HG03039 (cell line): ENCODE measurements around the gene TMC4.

Experiments used
- ATAC-seq: cut with Tn5 transposase; IDR thresholded peaks from one replicate; pipeline ENCODE4 v1.9.1; 2021; ENCODE audit warnings: mild to moderate bottlenecking, moderate library complexity; ENCODE audit not compliant: unreplicated experiment

The TMC4 gene

DNA sequence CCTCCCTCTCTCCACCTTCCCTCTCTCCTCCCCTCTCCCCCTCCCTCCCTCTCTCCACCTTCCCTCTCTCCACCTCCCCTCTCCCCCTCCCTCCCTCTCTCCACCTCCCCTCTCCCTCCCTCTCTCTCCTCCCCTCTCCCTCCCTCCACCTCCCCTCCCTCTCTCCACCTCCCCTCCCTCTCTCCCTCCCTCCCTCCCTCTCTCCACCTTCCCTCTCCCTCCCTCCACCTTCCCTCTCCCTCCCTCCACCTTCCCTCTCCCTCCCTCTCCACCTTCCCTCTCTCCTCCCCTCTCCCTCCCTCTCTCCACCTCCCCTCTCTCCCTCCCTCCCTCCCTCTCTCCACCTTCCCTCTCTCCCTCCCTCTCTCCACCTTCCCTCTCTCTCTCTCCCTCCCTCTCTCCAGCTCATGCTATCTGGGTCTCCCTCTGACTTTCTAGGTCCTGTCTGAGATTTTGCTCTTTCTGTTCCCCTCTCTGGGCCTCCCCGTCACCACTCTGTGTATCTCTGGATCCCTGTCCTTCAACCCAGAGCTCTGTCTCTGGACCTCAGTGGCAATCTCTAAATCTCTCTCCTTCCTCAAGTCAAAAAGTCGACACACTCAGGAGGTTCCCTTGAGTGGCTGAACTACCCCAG is 38.9 kb downstream of the TMC4 start:
- ATAC-seq: no peak

DNA sequence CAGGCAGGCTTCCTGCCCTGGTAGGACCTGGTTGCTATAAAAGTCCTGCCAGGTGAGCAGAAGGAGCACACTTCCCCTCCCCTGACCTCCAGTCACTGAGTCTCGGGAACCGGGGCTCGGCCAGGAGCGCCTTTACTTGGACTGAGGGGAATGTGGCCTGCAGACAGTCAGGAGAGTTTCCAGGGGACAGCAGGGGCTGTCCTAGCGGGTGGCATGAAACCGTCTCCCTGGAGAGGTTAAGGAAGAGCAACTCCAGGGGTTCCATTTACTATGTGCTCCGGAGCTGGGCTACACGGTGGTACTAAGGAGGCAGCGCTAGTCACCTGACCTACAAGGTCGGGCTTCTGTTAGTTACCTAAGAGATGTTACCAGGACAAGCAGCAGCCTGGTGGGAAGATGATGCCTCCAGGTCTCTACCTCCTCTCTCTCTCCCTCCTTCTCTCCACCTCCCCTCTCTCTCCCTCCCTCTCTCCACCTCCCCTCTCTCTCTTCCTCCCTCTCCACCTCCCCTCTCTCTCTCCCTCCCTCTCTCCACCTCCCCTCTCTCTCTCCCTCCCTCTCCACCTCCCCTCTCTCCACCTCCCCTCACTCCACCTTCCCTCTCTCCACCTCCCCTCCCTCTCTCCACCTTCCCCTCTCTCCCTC is 39.5 kb downstream of the TMC4 start:
- no peak for ATAC-seq

DNA sequence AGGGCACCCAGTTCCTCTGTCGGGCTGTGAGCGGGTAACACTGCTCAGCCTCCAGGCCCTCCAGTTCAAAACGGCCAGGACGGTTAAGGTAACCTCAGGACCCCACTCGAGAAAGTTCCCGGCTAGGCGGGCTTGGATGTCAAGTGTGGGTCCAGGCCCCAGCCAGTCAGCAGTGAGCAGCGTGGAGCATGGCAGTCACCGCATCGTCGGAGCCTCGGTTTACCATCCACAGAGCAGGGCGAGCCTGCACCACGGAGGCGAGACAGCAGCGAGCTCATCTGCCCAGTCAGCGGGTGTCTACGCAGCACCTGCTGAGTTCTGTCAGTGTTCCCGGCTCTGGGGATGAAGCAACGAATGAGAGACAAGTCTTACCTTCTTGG is 43.4 kb downstream of the TMC4 start:
- no peak for ATAC-seq

DNA sequence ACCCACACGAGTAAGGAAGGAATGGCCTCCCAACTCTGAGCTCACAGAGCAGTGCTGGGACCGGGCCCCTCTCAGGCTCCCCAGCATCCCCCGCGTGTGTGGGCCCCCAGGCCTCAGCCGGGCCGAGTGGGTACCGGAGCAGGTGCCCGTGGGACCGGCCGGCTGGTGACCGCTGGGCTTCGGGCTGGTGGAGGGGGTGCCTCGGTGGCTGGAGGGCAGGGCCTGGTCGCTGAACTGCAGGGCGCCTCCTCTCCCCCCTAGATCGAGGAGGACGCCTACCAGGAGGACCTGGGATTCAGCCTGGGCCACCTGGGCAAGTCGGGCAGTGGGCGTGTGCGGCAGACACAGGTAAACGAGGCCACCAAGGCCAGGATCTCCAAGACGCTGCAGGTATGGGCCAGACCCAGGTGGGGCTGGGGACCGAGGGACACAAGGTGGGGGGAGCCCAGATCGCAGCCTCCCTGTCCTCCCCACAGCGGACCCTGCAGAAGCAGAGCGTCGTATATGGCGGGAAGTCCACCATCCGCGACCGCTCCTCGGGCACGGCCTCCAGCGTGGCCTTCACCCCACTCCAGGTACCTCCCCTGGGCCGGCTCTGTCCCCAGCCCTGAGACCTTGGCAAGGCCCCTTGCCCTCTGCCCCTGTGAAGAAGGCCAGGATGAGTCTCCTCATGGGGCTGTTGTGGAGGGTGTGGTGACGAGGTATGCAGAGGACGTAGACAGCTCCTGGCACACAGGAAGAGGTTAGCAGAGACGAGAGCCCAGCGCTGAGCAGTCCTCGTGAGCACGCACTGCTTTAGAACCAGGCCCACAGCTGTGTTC is 44.0 kb downstream of the TMC4 start:
- ATAC-seq: no peak

DNA sequence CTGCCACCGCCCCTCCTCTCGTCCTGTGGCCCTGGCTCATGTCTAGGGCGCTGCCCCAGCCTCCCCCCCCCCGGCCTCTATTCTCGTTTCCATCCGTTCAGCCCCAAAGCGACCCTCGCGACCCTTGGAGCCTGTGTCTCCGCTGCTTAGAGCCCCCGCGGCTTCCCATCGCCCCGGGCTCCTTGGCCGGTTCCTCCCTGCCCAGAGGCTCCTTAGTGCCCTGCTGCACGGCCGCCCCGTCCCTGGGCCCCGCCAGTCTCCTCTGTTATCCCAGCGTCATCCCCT is 44.6 kb downstream of the TMC4 start:
- no peak for ATAC-seq

DNA sequence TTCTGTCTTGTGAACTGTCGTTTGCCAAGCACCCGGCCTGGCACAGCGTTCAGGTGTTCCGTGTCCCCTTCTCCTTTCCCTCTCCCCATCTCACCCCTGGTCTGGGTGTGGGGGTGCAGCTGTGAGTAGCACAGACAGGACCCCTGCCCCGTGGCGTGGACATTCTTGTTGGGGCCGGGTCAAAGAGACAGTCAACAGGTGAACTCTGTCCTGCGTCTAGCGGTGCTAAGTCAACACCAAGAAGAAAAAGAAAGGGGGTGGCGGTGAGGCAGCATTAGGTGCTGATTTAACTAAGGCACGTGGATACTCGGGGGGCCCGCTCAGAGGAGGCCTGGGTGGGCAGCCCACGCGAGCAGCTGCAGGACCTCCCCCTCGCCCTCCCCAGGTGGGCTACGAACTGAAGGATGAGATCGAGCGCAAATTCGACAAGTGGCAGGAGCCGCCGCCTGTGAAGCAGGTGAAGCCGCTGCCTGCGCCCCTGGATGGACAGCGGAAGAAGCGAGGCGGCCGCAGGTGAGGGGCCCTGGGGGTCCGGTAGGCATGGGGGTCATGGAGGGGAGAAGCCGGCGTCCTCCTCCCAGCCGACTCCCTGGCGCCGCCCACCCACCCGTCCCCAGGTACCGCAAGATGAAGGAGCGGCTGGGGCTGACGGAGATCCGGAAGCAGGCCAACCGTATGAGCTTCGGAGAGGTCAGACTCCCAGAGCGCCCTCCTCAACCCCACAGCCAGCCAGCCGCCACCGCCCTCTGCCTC is 45.1 kb downstream of the TMC4 start:
- no peak for ATAC-seq

DNA sequence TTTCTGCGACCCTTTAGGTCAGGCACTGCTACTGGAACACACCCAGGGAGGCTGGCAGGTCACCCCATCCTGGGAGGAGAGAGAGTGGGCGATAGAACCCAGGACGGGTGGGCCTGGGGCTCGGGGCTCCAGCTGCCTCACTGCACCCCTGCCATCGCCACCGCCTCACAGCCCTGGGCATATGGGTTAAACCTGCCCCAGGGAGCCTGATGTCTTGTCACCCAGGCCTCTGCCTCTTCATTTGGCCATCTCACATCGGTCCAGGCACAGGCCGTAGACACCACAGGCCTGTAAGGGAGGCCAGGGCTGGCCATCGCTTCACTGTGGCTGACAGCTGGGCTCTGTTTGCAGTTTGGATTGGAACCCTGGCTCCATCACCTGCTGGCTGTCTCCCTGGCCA is 47.2 kb downstream of the TMC4 start:
- no peak for ATAC-seq

DNA sequence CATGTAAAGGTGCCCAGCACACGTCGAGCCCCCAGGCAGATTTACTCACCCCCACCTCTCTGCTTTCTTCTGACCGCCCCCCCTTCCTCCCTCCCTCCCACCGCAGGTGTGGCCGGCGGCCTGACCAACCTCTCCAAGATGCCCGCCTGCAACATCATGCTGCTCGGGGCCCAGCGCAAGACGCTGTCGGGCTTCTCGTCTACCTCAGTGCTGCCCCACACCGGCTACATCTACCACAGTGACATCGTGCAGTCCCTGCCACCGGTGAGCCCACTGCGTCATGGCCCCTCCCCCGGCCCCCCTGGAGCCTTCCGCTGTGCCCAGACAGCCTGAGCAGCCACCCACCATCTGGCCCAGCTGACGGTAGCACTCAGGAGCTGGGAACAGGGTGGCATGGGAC is 48.6 kb downstream of the TMC4 start:
- no peak for ATAC-seq

DNA sequence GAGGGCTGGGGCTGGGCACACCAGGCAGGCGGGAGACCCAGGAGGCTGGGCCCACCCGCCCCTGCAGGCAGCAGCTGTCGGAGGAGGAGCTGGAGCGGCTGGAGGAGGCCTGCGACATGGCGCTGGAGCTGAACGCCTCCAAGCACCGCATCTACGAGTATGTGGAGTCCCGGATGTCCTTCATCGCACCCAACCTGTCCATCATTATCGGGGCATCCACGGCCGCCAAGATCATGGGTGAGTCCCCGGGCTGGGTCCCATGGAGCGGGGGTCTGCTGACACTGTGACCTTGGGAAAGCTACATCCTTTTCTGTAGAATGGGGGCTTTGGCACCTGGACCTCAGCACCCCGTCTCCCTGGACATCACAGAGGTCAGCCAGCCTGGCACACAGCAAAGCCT is 49.3 kb downstream of the TMC4 start:
- ATAC-seq: no peak

DNA sequence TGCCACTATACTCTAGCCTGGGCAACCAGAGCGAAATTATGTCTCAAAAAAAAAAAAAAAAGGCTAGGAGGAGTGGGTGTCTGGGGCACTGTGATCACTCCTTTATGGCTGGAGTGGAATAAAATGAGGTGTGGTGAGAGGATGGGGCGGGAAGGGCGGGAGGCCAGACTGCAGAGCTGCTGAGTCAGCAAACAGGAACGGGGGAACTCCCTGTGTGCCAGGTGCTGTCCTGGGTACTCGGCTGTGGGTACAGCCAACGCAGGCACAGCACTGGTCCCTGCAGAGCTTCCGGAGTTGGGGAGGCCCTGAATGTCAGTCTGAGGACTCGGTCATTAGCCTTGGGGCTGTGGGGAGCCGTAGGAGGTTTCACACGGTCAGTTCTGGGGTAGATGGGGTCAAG is 51.7 kb downstream of the TMC4 start:
- ATAC-seq: no peak

DNA sequence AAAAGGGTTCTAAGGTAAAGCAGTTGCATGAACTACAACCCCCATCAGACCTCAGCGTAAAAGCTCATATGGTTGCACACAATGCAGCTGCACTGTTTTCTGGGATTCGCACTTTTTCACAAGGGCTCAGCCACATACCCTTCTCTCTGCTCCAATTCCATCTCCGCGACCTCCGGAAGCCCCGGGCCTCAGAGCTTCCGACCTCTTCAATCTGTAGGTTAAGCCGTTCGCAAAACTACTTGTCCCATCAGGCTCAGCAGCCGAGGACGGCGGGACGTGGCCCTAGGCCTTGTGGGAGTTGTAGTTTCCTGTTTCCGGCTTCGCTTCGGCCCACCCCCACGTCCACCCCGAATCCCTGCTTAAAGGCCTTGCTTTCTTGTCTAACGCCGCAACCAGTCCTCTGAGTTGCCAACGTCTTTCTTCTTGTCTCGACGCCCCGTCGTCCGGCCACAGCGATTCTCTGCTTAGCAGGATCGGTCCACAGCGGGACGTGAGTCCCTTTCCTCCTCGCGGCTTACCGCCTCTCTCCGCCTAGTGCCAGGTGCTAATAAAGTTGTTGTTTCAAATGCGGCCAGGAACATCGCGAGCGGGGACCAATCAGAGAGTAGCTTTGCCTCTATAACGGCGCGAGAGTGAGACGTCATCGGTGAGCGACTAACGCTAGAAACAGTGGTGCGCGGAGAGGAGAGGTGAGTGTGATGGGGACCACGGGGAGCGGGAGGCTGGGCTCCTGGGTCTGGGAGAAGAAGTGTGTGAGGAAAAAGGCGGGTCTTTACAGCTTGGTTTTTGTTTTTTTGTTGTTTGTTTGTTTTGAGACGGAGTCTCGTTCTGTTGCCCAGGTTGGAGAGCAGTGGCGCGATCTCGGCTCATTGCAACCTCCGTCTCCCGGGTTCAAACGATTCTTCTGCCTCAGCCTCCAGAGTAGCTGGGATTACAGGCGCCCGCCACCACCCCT is 57.6 kb downstream of the TMC4 start, which contains the start of the genes PRPF31 and TFPT:
TSS of gene PRPF31 (plus strand) at position 646 of the 955 bp plus-strand sequence. CDS start 2,525 bp downstream, outside the sequence.
TSS of gene TFPT (minus strand) at position 549 of the 955 bp plus-strand sequence. CDS start at position 161, 388 bp downstream.
- peak; percentile 74 for ATAC-seq

DNA sequence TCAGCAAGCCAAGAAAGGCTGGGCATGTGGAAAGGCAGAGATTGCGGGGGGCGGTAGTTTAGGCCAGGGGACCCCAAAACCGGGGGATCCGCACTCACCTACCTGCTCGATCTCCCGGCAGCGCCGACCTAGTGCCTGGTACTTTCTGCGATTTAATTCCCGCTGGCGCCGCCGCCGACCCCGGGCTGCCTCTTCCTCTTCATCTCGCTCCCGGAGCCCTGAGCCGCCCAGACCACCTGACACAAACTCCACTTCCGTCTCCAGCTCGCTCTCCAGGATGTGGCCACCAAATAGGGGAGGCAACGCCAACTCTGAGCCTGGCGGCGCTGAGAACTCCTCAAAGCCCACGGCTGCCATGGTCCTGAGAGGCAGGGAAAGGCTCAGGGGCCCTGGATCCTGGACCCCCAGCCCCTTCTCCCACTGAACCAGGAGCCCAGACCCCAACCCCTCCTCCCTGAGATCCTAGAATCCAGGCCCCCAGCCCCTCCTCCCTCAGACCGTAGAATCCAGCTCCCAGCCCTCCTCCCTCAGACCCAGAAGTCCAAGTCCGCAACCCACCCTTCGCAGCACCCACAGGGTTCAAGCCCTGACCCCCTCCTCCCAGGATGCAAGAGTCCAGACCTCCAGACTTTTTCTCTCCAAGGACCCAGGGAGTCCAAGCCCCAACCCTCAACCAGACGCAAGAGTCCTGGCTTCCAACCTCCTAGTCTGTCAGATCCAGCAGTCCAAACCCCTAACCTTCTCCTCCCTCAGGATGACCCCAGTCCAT is 58.4 kb downstream of the TMC4 start:
- ATAC-seq: no peak
